GM18498 (cell line): ENCODE results near the gene HSPG2.

Experiments
- ATAC-seq: cut with Tn5 transposase; IDR thresholded peaks from one replicate; pipeline ENCODE4 v1.9.1; 2021; ENCODE audit warnings: mild to moderate bottlenecking, moderate library complexity; ENCODE audit not compliant: unreplicated experiment

Gene HSPG2

DNA sequence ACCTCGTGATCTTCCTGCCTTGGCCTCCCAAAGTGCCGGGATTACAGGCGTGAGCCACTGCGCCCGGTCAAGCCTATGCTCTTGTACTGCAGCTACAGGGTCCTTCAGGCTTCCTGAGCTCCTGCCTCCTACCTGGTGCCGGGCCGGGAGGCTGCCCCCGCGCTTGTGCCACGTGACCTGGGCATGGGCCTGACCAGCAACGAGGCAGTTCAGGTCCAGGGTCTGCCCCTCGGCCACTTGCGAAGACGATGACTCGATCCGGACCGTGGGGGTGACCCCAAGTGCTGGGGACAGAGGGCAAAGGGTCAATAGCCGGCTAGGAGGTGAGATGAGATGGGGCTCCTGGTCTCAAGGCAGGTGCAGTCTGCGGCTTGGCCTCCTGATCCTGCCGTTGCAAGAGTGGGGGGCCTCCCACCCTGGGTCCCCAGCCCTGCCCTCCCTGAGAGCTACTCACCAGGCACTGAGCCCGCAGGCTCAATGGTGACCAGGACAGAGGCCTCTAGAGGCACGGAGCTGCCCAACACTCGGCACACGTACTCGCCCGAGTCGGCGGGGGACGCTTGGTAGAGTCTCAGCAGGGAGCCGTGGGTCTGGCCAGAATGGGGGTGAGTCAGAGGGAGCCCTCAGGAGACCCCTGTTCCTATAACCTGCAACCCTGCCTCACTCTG, 87.1 kb downstream of the HSPG2 start:
- no peak for ATAC-seq

DNA sequence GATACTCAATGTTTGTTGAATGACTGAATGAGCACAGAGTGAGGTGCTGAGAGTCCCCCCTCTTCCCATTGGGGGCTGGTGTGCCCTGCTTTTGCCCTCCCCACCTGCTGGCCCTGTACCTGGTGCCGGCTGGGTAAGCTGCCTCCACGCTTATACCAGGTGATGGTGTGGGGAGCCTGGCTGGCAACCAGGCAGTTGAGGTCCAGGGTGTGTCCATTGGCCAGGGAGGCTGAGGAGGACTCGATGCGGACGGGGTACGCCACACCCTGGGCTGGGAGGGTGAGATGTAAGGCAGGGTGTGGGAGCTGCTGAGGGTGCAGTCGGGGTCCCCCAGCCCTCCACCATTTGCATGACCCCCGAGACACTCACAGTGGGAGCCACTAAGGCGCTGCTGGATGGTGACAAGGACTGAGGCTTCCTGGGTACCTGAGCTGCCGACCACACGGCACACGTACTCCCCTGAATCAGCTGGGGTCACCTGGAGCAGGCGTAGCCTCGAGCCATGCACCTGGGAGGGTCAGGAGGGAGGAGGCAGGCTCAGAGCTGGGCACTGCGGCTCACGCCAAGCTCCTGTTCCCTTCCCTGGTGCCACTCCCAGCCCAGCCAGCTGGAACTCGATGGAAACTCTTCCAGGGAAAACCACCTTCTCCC, 88.5 kb downstream of the HSPG2 start:
- no peak for ATAC-seq

DNA sequence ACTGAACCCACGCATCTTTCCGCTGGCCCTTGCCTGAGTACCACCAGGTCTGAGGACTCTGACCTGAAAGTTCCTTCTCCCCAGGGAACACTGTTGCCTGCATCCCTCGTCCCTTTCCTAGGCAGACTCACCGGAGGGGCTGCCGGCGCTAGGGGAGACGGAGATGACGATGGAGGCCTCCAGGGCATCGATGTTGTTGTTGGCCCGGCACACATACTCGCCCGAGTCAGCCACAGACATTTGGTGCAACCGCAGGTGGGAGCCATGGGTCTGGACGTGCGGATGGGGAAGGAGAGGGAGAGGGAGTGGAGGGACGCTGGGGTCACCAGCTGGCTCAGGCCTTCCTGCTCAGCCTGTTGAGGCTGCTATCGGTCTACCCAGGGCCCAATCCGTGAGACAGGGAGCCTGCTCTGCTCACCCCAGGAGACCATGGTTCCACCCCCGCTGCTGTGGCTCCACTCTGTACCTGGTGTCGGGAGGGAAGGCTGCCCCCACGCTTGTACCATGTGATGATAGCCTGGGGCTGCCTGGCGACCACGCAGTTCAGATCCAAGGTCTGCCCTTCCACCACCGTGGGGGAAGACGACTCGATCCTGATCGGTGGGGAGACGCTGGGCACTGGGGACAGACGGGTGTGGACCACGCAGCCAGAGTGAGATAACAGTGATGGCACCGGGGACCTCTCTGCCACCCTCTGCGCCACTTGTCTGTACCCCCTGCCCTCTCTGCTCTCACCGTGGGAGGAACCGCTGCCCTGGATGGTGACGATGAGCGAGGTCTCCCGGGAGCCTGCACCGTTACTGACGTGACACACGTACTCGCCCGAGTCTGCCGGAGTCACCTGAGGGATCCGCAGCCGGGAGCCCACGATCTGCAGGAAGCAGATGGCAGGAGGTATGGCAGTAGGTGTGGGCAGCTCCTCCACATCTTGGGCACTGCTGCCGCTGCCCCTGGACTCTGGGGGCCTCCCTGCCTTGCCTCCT, 89.6 kb downstream of the HSPG2 start:
- ATAC-seq = no peak

DNA sequence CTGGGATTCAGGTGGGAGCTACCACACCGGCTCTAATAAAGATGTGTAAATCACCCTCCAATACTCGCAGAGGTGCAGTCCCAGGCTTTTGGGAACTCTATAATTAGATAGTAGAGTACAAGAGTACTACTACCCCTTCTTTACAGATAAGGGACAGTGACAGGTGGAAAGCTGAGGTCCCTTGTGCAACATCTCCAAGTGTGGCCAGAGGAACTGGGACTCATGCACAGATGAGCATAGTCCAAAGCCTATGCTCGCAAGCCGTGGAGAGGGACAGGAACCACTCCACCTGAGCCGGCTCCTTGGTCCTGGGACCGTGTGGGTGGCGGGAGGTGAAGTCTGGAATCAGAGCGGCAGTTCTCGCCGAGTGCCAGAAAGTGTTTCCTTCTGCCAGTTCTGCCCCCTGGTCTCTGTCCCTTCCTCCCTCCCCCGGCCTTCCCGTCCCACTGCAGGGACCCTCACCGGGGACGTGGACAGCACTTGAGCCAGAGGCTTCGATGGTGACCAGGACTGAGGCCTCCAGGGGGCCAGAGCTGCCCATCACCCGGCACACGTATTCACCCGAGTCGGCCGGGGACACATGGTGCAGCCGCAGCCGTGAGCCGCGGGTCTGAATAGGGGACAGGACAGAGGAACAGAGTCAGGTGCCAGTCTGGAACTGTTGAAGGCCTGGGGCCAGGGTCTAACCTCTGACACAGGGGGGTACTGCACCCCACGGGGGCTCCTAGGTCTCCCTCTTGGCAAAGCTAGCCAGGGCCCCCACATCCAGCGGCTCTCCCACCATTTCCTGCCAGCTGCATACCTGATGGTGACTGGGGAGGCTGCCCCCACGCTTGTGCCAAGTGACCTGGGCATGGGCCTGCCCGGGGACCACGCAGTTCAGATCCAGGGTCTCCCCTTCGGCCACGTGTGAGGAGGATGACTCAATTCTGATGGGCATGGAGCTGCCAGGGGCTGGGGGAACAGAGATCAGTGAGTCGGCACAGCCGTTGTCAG, 91.2 kb downstream of the HSPG2 start:
- ATAC-seq = no peak

DNA sequence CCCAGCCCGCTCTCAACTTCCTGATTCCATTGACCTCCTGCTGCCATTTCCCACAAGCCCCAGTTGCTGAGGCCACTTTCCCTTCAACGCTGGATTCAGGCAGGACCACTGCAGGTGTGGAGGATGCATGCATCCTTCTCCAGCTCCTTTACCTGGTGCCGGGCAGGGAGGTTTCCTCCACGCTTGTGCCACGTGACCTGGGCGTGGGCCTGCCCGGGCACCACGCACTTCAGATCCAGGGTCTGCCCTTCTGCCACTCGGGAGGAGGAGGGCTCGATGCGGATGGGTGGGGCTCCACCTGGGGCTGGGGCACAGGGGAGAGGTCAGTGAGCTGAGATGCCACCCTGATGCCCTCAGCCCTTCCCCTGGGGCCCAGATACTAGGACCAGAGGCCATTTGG, 93.1 kb downstream of the HSPG2 start:
- ATAC-seq = no peak

DNA sequence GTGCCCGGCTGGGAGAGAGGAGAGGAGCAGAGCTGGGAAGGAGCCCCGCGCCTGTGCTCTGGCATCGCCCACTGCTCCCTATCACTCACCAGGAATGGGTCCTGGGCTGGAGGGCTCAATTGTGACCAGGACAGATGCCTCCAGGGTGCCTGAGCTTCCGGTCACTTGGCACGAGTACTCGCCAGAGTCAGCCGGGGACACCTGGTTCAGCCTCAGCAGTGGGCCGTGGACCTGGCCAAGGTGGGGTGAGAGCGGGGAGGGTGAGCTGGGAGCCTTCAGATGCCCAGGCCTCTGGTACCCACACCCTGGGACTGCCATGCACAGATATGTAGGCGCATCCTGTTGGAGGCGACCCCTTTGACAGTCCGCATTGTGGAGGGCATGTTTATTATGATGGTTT, 93.9 kb downstream of the HSPG2 start:
- ATAC-seq = no peak

DNA sequence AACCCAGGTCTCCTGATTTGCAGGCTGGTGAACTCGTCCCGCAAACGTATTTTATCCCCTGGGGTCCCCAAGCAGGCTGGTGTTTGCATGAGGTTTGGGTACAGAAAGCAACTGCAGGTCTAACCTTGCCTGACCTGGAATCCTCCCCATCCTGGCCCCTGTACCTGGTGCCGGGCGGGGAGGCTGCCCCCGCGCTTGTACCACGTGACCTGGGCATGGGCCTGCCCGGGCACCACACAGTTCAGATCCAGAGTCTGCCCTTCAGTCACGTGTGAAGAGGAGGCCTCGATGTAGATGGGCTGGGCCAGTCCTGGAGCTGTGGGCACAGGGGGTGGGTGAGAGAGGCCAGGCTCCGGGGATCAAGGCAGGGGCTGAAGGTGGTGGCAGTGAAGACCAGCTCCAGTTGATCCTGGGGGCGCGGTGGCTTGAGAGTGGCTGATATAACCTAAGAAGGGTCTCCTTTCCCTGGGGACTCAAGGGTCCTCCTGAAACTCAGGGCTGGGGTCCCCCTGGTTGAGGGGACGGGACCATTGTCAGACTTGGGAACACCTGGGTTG, 94.4 kb downstream of the HSPG2 start:
- ATAC-seq = no peak

DNA sequence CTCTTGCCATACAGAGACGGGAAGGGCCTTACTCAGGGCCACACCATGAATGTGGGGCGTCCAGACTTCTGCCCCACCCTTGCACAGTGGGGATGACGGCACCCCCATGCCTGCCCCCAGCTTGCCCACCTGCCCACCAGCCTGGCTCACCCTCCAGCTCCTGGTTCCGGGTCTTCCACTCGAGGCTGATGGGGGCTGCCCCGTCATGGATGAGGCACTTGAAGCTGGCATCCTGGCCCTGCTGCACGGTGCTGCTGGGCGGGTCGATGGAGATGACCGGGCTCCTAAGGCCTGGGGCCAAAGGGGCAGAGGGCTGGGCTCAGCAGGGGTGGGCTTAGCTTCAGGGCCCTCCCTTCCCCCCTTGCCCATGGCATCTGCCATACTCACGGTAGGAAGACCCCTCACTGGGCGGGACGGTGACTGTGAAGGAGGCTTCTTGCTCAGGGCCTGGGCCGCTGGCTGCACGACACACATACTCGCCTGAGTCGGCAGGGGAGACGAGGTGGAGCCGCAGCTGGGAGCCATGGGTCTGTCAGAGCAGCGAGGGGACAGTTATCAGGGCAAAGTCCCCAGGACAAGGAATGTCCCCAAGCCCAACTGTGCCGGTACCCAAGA, 95.2 kb downstream of the HSPG2 start:
- ATAC-seq = no peak

DNA sequence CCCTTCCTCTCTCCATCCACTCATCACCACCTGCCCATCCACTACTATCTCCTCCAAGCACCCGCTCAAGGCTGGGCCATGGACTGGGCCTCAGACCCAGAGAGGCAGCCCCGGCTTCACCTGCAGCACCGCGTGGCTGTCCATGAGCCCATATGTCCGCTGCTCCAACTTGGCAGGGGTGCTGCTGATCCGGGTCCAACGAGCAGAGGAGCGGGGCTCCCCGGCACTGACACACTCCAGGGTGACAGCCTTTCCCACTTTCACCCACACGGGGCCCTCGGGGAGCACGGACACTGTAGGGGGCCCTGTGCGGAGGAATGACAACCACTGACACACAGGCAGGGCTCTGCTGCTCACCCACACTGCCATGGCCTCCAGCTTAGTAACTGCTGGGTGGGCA, 96.1 kb downstream of the HSPG2 start:
- no peak for ATAC-seq

DNA sequence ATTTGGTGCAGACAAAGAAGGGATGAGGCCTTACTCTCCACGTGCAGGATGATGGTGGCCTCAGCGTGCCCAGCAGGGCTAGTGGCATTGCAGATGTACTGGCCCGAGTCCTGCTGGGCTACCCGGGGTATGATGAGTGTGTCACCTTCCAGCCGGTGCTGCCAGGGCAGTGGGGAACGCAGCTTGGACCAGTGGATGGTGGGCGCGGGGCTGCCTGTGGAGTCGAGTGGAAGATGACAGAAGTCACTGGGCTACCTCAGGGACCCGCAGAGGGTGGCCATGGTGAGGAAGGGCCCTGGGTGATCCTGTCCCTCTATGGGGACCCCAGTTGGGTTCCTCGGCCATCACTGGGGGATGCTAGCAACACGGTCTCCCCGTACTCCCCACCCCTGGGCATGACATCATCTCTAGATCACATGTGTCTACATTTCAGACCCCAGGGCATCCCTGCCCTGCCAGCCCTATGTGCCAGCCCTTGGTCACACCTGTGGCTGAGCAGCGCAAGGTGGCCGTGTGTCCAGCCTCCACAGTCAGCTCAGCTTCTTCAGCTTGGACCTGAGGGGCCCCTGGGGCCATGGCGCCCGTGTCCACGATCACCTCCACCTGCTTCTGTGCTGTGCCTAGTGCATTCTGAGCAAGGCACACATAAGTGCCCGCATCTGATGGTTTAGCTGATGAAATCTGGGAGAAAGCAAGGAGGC, 97.6 kb downstream of the HSPG2 start:
- no peak for ATAC-seq

DNA sequence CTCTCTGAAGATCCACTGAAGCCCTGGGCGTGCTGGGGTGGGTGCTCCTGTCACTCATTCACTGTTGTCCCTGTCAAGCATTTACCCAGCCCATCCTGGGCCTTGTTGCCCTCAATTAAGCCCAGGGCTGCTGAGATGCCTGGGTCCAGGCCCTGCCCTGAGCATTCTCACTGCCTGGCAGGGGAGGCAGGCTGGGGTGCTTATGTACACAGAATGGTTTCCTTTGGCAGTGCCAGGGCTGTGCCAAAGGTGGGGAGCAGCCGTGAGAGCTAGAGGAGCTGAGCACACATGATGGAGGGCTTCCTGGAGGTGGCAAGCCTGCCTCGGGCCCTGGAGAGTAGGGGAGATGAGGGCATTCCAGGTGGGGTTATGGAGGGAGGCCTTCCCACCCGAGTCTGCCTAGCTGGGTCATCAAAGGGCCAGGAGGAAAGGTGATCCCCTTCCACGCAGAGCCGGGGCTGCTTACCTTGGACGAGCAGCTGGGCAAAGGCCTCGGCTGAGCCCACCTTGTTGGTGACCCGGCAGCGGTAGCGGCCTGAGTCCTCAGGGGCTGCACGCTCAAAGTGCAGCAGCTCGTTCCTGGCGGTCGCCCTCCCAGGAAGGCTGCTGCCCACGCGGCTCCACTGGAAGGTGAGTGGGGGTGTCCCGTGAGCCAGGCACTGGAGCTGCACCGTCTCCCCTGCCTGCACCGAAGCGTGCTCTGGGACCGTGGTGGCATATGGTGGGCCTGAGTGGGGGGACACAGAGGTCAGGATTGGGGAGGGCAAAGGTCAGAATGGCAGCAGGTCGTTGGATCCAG, 98.6 kb downstream of the HSPG2 start:
- no peak for ATAC-seq

DNA sequence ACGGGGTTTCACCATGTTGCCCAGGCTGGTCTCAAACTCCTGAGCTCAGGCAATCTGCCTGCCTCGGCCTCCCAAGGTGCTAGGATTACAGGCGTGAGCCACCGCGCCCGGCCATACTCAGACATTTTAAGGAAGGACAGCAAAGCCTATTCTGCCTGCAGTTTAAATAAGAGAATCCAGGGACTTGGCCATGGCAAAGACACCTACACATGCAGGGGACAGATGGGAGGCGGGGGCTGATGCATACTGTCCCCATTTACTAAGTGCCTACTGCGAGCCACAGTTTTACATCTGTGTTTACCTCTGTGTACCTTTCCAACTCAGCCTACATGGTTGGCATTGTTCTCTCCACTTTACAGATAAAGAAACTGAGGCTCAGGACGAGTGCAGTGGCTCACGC, 99.6 kb downstream of the HSPG2 start:
- no peak for ATAC-seq

DNA sequence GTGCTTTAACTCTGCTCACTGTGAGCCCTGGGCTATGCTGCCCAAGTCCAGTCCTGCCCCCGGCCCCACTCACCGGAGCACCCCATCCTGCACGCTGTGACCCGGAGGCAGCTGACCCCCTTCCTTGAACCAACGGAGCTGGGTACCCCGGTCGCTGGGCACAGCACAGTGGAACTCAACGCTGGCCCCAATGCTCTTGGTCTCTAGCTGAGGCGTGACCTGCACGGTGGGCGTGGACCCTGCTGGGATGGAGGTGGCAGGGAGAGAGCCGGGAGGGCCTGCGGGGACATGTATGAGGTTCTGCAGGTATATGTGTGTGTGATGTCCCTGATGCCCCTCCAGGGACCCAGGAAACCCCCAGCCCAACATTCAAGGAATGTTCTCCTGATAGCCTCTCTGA, 100.4 kb downstream of the HSPG2 start:
- ATAC-seq = no peak

DNA sequence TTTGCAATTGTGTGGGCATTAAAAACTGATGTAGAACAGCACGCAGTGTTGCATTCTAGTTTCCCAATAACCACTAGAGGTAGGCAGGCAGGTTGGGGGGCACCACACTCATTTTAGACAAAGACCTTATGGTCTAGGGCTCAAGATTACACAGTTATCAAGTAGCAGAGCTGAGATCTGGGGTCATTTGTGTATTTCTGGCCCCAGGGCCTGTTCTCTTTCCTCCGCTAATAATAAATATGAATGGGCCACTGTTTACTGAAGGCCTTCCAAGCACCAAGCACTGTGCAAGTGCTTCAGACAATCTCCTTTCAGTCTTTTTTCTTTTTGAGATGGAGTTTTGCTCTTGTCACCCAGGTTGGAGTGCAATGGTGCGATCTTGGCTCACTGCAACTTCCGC, 101.1 kb downstream of the HSPG2 start:
- no peak for ATAC-seq

DNA sequence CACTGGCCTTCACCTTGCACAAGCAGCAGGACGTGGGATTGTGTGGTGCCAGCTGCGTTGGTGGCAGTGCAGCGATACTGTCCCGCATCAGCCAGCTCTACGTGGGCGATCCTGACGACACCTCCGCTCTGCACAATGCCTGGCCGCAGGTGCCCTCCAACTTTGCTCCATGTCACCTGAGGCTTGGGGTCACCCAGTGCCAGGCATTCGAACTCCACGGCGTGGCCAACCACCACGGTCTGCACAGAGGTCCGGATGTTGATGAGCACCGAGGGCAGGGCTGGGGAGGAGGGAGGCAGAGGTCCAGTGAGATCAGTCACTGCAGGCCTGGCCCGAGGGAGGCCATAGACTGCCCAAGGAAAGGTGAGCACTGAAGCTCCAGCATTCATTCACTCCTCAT, 102.4 kb downstream of the HSPG2 start:
- no peak for ATAC-seq

DNA sequence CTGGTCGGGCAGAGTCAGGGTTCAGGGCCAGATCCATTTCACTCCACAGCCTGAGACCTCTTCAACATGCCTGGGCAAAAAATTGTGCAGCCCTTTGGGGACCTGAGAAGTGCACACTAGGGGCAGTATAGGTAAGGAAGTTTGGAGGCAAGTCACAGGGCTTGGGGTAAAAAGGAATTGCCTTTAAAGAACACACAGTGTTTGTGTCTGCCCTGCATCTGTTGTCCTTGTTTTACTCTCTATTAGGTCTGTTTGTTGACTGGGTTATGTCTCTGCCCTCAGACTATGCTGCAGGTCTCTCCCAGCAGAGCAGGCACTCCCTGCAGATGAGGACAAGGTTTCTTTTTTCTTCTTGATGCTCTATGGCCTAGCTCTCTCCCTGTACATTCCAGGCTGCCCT, 103.0 kb downstream of the HSPG2 start:
- ATAC-seq = no peak

DNA sequence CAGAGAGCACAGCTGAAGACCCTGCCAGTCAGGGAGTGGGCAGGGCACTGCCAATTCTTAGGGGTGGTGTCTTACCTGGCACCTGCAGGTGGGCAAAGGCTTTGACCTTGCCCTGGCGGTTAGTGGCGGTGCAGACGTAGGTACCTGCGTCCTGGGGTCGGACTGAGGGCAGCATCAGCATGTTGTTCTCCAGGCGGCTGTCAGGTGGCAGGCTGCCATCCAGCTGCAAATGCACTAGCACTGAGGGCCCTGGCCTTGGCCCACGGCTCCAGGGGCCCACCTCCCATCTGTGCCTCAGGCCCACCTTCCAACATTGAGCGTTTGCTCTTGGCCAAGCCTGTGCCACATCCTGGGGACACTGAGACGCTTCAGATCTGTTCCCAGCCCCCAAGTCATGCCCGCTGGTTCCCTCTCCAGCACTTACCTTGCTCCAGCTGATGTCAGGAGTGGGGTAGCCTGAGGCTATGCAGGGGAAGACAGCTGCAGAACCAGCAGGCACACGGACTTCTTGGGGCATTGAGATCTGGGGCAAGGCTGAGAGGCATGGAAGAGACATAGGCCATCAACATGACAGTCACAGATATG, 103.6 kb downstream of the HSPG2 start:
- no peak for ATAC-seq

DNA sequence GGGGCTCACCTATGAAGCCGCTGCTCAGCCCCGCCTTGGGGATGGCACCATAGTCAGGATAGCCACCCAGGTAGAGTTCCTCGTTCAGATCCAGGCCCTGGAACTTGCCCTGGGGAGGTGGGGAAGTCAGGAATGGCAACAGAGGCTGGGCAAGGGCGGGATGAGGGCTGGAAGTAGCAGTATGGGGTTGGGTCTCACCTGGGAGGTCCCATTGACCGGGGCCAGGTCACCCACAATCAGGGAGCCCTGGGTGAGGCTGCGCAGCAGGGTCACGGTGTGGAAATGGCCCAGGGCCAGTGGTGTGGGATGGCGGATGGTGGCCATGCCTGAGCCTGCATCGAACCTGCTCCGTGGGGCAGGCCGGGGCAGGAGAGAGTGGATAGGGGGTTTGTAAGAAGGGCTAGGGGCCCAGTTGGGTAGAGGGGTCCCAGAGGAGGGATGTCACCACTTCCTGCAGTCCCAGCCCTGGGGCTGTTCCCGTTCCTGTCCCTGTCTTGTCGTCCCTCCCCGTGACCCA, 105.6 kb downstream of the HSPG2 start:
- ATAC-seq = no peak
